HEK293 (cell line): ENCODE data around the gene MAPKAP1.

Source experiments
- CTCF ChIA-PET: fragments of 350-600 bp; formaldehyde crosslinking; extraction: SDS; loops from one replicate; lab custom pipeline; 2021; ENCODE audit warnings: antibody characterized with exemption; lab: Yijun Ruan, JAX
- POLR2A ChIA-PET: fragments of 300-600 bp; formaldehyde crosslinking; extraction: SDS; loops from one replicate; lab custom pipeline; 2020; ENCODE audit warnings: antibody characterized with exemption, inconsistent platforms; lab: Yijun Ruan, JAX
- H3K27ac ChIP-seq: fragments of 200-500 bp; sonication (Bioruptor generic); 2 replicates; pipeline ENCODE4 v1.5.1; 2014; ENCODE audit warnings: low read depth, low read length, control low read depth, inconsistent platforms; ENCODE audit errors: extremely low read depth
- H3K36me3 ChIP-seq, 2 experiments: fragments of 200-500 bp in 1 of 2; sonication (Bioruptor generic) in 1 of 2; 1 replicate in 1 of 2; 2 replicates in 1 of 2; pipeline ENCODE4 v1.5.1; 2014 to 2017; ENCODE audit warnings: inconsistent platforms in 2 of 2, low read length in 2 of 2; ENCODE audit not compliant: control insufficient read depth in 2 of 2, insufficient read depth in 1 of 2
- H3K4me1 ChIP-seq: fragments of 200-500 bp; sonication (Bioruptor generic); 2 replicates; pipeline ENCODE4 v1.5.1; 2014; ENCODE audit warnings: mild to moderate bottlenecking, low read length, inconsistent platforms; ENCODE audit not compliant: control insufficient read depth, insufficient read depth
- H3K4me3 ChIP-seq: 2 replicates; pipeline ENCODE4 v1.5.1; 2011; ENCODE audit warnings: low read depth, mild to moderate bottlenecking, control low read depth, low read length, moderate library complexity
- H3K9me3 ChIP-seq: fragments of 200-500 bp; sonication (Bioruptor generic); 2 replicates; pipeline ENCODE4 v1.5.1; 2014; ENCODE audit warnings: low read depth, low read length, inconsistent platforms; ENCODE audit not compliant: control insufficient read depth, insufficient read depth
- EGR2 ChIP-seq: fragments of 450-650 bp; formaldehyde crosslinking; IDR thresholded peaks from 2 replicates; pipeline ENCODE4 v1.5.1; 2016; ENCODE audit warnings: low read depth, missing biosample characterization, missing genetic modification characterization
- SP7 ChIP-seq: fragments of 450-650 bp; formaldehyde crosslinking; IDR thresholded peaks from 2 replicates; pipeline ENCODE4 v1.5.1; 2016; ENCODE audit warnings: missing biosample characterization, missing genetic modification characterization
- ZEB2 ChIP-seq: fragments of 450-650 bp; formaldehyde crosslinking; IDR thresholded peaks from 2 replicates; pipeline ENCODE4 v1.5.1; 2016; ENCODE audit warnings: missing biosample characterization, missing genetic modification characterization
- ZIC2 ChIP-seq: fragments of 450-650 bp; formaldehyde crosslinking; IDR thresholded peaks from 2 replicates; pipeline ENCODE4 v1.5.1; 2016; ENCODE audit warnings: missing biosample characterization, missing genetic modification characterization
- ZNF146 ChIP-seq: fragments of 450-650 bp; formaldehyde crosslinking; IDR thresholded peaks from 2 replicates; pipeline ENCODE4 v1.5.1; 2016; ENCODE audit warnings: missing biosample characterization, missing genetic modification characterization
- ZNF174 ChIP-seq: fragments of 450-650 bp; formaldehyde crosslinking; IDR thresholded peaks from 2 replicates; pipeline ENCODE4 v1.5.0; 2017; ENCODE audit warnings: missing biosample characterization, mild to moderate bottlenecking, missing genetic modification characterization
- ZNF214 ChIP-seq: fragments of 450-650 bp; formaldehyde crosslinking; IDR thresholded peaks from 2 replicates; pipeline ENCODE4 v1.5.1; 2017; ENCODE audit warnings: missing biosample characterization, mild to moderate bottlenecking, missing genetic modification characterization, borderline replicate concordance
- ZNF24 ChIP-seq: fragments of 450-650 bp; formaldehyde crosslinking; IDR thresholded peaks from 2 replicates; pipeline ENCODE4 v1.5.1; 2016; ENCODE audit warnings: missing biosample characterization, missing genetic modification characterization
- ZNF426 ChIP-seq: fragments of 450-650 bp; formaldehyde crosslinking; IDR thresholded peaks from 2 replicates; pipeline ENCODE4 v1.5.1; 2017; ENCODE audit warnings: missing biosample characterization, missing genetic modification characterization, mild to moderate bottlenecking, inconsistent platforms, moderate library complexity
- ZNF548 ChIP-seq: fragments of 450-650 bp; formaldehyde crosslinking; IDR thresholded peaks from 2 replicates; pipeline ENCODE4 v1.5.1; 2016; ENCODE audit warnings: missing biosample characterization, missing genetic modification characterization
- ZNF555 ChIP-seq: fragments of 450-650 bp; formaldehyde crosslinking; conservative IDR thresholded peaks from 2 replicates; pipeline ENCODE4 v1.5.1; 2017; ENCODE audit warnings: missing biosample characterization, mild to moderate bottlenecking, missing genetic modification characterization, inconsistent platforms
- ZNF571 ChIP-seq: fragments of 450-650 bp; formaldehyde crosslinking; IDR thresholded peaks from 2 replicates; pipeline ENCODE4 v1.5.0; 2017; ENCODE audit warnings: missing biosample characterization, missing genetic modification characterization
- ZNF585B ChIP-seq: fragments of 450-650 bp; formaldehyde crosslinking; IDR thresholded peaks from 2 replicates; pipeline ENCODE4 v1.5.1; 2016; ENCODE audit warnings: missing biosample characterization, missing genetic modification characterization
- ZNF623 ChIP-seq: fragments of 450-650 bp; formaldehyde crosslinking; IDR thresholded peaks from 2 replicates; pipeline ENCODE4 v1.5.1; 2016; ENCODE audit warnings: missing biosample characterization, missing genetic modification characterization
- ZNF624 ChIP-seq: fragments of 450-650 bp; formaldehyde crosslinking; IDR thresholded peaks from 2 replicates; pipeline ENCODE4 v1.5.1; 2017; ENCODE audit warnings: missing biosample characterization, missing genetic modification characterization
- ZNF629 ChIP-seq: fragments of 450-650 bp; formaldehyde crosslinking; IDR thresholded peaks from 2 replicates; pipeline ENCODE4 v1.5.1; 2017; ENCODE audit warnings: missing biosample characterization, missing genetic modification characterization
- ZNF768 ChIP-seq: fragments of 450-650 bp; formaldehyde crosslinking; IDR thresholded peaks from 2 replicates; pipeline ENCODE4 v1.5.1; 2018; ENCODE audit warnings: missing biosample characterization, mild to moderate bottlenecking, missing genetic modification characterization
- ZNF792 ChIP-seq: fragments of 450-650 bp; formaldehyde crosslinking; IDR thresholded peaks from 2 replicates; pipeline ENCODE4 v1.5.1; 2016; ENCODE audit warnings: missing biosample characterization, missing genetic modification characterization
- ZNF837 ChIP-seq: fragments of 450-650 bp; formaldehyde crosslinking; IDR thresholded peaks from 2 replicates; pipeline ENCODE4 v1.5.1; 2016; ENCODE audit warnings: missing biosample characterization, missing genetic modification characterization
- TF ChIP-seq, protein P1 (sequence below): fragments of 450-650 bp; formaldehyde crosslinking; IDR thresholded peaks from 2 replicates; pipeline ENCODE4 v1.5.1; 2016; ENCODE audit warnings: missing biosample characterization, missing genetic modification characterization
- TF ChIP-seq, protein P2 (sequence below): fragments of 450-650 bp; formaldehyde crosslinking; optimal IDR thresholded peaks from 2 replicates; pipeline ENCODE3; 2016; ENCODE audit warnings: missing biosample characterization, mild to moderate bottlenecking, missing genetic modification characterization
- TF ChIP-seq, protein P3 (sequence below): fragments of 450-650 bp; formaldehyde crosslinking; IDR thresholded peaks from 2 replicates; pipeline ENCODE4 v1.5.1; 2016; ENCODE audit warnings: missing biosample characterization, missing genetic modification characterization
- TF ChIP-seq, protein P4 (sequence below): fragments of 450-650 bp; formaldehyde crosslinking; IDR thresholded peaks from 2 replicates; pipeline ENCODE4 v1.5.1; 2017; ENCODE audit warnings: missing biosample characterization, missing genetic modification characterization
- TF ChIP-seq, protein P5 (sequence below): fragments of 450-650 bp; formaldehyde crosslinking; IDR thresholded peaks from 2 replicates; pipeline ENCODE4 v1.5.1; 2017; ENCODE audit warnings: missing biosample characterization, missing genetic modification characterization
- TF ChIP-seq, protein P6 (sequence below): fragments of 450-650 bp; formaldehyde crosslinking; IDR thresholded peaks from 2 replicates; pipeline ENCODE4 v1.5.1; 2016; ENCODE audit warnings: missing biosample characterization, missing genetic modification characterization

MAPKAP1 gene

DNA sequence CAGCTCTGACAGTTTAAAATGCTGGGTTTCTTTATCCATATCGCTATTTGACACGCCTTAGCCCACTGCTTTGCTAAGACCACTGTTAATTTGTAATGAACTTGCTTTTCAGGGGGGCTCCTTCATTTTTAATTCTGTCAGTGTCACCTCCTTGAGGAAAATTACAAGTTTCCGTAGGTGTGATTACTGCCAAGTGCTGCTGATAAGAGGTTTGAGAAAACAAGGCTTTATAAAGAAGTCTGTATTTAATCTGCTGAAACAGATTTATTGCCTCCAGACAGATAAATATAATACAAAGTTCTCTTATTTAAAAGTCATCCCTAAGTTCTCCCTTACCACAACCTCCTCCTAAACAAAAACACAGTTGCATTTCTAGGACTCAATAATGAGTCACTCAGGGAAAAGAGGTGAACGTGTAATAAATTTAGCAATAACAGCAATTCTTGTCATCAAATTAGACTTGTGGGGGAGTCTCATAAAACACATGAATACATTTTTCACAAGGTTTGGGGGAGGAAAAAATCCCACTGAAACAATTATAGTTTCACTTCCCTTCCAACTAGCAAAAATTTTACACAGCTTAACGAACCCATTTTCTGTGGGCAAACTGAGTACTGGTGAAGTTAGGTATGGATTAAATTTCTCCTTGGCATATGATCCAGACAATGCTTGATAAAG lies 72.8 kb downstream of the MAPKAP1 start (continued):
- no peak for TF ChIP-seq ZNF571 (tag by site-specific recombination)
- no peak for TF ChIP-seq ZNF629 (tag by site-specific recombination)
- TF ChIP-seq ZNF623 (tag by site-specific recombination), result no peak
- no peak for TF ChIP-seq ZNF585B
- TF ChIP-seq ZNF214 (tag by site-specific recombination), result no peak
- TF ChIP-seq, protein P1, sequence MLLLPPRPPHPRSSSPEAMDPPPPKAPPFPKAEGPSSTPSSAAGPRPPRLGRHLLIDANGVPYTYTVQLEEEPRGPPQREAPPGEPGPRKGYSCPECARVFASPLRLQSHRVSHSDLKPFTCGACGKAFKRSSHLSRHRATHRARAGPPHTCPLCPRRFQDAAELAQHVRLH (tag by site-specific recombination), result no peak
- TF ChIP-seq, protein P2, sequence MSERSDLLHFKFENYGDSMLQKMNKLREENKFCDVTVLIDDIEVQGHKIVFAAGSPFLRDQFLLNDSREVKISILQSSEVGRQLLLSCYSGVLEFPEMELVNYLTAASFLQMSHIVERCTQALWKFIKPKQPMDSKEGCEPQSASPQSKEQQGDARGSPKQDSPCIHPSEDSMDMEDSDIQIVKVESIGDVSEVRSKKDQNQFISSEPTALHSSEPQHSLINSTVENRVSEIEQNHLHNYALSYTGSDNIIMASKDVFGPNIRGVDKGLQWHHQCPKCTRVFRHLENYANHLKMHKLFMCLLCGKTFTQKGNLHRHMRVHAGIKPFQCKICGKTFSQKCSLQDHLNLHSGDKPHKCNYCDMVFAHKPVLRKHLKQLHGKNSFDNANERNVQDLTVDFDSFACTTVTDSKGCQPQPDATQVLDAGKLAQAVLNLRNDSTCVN, result no peak
- no peak for TF ChIP-seq ZEB2 (tag by site-specific recombination)
- TF ChIP-seq, protein P3, sequence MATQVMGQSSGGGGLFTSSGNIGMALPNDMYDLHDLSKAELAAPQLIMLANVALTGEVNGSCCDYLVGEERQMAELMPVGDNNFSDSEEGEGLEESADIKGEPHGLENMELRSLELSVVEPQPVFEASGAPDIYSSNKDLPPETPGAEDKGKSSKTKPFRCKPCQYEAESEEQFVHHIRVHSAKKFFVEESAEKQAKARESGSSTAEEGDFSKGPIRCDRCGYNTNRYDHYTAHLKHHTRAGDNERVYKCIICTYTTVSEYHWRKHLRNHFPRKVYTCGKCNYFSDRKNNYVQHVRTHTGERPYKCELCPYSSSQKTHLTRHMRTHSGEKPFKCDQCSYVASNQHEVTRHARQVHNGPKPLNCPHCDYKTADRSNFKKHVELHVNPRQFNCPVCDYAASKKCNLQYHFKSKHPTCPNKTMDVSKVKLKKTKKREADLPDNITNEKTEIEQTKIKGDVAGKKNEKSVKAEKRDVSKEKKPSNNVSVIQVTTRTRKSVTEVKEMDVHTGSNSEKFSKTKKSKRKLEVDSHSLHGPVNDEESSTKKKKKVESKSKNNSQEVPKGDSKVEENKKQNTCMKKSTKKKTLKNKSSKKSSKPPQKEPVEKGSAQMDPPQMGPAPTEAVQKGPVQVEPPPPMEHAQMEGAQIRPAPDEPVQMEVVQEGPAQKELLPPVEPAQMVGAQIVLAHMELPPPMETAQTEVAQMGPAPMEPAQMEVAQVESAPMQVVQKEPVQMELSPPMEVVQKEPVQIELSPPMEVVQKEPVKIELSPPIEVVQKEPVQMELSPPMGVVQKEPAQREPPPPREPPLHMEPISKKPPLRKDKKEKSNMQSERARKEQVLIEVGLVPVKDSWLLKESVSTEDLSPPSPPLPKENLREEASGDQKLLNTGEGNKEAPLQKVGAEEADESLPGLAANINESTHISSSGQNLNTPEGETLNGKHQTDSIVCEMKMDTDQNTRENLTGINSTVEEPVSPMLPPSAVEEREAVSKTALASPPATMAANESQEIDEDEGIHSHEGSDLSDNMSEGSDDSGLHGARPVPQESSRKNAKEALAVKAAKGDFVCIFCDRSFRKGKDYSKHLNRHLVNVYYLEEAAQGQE (tag by site-specific recombination), result no peak
- no peak for TF ChIP-seq ZNF24
- TF ChIP-seq, protein P4, sequence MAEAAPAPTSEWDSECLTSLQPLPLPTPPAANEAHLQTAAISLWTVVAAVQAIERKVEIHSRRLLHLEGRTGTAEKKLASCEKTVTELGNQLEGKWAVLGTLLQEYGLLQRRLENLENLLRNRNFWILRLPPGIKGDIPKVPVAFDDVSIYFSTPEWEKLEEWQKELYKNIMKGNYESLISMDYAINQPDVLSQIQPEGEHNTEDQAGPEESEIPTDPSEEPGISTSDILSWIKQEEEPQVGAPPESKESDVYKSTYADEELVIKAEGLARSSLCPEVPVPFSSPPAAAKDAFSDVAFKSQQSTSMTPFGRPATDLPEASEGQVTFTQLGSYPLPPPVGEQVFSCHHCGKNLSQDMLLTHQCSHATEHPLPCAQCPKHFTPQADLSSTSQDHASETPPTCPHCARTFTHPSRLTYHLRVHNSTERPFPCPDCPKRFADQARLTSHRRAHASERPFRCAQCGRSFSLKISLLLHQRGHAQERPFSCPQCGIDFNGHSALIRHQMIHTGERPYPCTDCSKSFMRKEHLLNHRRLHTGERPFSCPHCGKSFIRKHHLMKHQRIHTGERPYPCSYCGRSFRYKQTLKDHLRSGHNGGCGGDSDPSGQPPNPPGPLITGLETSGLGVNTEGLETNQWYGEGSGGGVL (tag by site-specific recombination), result peak; percentile 29; the same call in 1 of the 2 replicates
- no peak for TF ChIP-seq ZIC2 (tag by site-specific recombination)
- no peak for TF ChIP-seq ZNF792
- TF ChIP-seq ZNF768 (tag by site-specific recombination), result no peak
- TF ChIP-seq ZNF426 (tag by site-specific recombination), result no peak
- no peak for TF ChIP-seq ZNF548 (tag by site-specific recombination)

DNA sequence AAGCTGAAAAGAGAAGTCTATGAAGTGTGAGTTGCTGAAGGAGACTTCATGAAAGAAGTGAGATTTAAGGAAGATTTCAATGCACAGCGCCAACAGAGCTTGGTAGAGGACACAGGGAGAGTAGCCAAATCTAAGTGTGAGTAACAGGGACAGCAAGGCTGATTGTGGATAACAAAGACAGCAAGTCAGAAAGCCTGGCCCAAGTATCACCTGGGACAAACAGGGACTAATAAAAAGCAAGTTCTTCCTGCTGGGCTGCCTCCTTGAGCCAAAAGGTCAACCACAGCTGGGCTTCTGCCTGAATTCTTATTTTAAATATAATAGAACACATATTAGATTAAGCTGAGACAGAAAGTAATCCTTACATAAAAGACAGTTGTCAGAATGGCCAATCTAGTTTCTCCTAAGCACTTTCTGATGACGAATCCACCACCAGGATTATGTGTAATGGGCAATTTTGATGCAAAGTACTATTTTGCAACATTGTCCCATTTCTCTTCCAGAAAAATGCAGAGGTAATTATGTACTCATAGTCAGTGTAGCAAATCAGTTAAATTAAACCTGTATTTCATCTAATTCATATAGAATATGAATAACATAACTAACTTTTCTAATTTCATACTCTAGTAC lies 73.8 kb downstream of the MAPKAP1 start:
- POLR2A ChIA-PET, result no interaction called here
- H3K4me1 ChIP-seq, result peaks cover 16% of the 10 kb centered on the region
- no peak overlapping the region for H3K4me3 ChIP-seq
- no peak overlapping the region for H3K27ac ChIP-seq
- no peaks in the 10 kb centered on the region for H3K36me3 ChIP-seq
- H3K9me3 ChIP-seq, result no peaks in the 10 kb centered on the region
- CTCF ChIA-PET, result interaction anchor here (0.5 to 1.8 kb wide), 4 partner anchors 73 to 954 kb away, joined by 3 to 5 read pairs (median 4); no protein-coding TSS in a partner anchor
- TF ChIP-seq ZNF146 (tag by site-specific recombination) (no peak), SP7 (no peak), ZNF555 (no peak), ZNF174 (tag by site-specific recombination) (no peak), EGR2 (tag by site-specific recombination) (no peak), ZNF624 (tag by site-specific recombination) (no peak), ZNF792 (no peak), ZNF585B (no peak), ZNF837 (no peak)
- TF ChIP-seq, protein P5, sequence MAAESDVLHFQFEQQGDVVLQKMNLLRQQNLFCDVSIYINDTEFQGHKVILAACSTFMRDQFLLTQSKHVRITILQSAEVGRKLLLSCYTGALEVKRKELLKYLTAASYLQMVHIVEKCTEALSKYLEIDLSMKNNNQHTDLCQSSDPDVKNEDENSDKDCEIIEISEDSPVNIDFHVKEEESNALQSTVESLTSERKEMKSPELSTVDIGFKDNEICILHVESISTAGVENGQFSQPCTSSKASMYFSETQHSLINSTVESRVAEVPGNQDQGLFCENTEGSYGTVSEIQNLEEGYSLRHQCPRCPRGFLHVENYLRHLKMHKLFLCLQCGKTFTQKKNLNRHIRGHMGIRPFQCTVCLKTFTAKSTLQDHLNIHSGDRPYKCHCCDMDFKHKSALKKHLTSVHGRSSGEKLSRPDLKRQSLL (tag by site-specific recombination), result no peak
- TF ChIP-seq, protein P6, sequence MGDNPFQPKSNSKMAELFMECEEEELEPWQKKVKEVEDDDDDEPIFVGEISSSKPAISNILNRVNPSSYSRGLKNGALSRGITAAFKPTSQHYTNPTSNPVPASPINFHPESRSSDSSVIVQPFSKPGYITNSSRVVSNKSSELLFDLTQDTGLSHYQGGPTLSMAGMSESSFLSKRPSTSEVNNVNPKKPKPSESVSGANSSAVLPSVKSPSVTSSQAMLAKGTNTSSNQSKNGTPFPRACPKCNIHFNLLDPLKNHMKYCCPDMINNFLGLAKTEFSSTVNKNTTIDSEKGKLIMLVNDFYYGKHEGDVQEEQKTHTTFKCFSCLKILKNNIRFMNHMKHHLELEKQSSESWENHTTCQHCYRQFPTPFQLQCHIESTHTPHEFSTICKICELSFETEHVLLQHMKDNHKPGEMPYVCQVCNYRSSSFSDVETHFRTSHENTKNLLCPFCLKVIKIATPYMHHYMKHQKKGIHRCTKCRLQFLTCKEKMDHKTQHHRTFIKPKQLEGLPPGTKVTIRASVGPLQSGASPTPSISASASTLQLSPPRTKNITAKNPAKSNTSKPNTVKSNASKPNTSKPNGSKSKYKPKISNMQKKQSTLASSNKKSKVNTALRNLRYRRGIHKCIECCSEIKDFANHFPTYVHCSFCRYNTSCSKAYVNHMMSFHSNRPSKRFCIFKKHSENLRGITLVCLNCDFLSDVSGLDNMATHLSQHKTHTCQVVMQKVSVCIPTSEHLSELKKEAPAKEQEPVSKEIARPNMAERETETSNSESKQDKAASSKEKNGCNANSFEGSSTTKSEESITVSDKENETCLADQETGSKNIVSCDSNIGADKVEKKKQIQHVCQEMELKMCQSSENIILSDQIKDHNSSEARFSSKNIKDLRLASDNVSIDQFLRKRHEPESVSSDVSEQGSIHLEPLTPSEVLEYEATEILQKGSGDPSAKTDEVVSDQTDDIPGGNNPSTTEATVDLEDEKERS (tag by site-specific recombination), result no peak
